ENCODE measurements around the gene DPF3.

DNA sequence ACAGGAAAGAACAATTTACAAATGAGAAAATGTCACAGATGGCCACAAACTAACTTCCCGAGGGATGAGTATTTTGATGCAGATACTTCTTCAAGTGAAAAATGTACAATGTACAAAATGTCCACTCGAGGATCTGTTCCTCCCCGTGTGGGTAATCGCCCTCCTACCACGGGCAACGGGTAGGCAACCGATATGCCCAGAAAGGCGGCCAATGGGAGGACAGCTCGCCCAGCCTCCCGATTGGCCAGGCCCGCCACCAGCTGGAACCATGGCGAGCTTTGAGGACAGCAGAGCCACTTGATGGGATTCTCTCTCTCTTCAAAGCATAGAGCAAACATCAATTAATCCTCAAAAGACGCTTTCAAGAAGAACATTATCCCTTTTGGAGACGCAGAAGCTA is 42.3 kb downstream of the DPF3 start:
- no peak for TF ChIP-seq EZH2 (IDR thresholded peaks at IDR 0.05; ENCODE audit: borderline replicate concordance, low read depth, low read length)
- no peak for TF ChIP-seq POLR2A (conservative IDR thresholded peaks at IDR 0.05)
- TF ChIP-seq GTF2E2 (tag; IDR thresholded peaks at IDR 0.05) = no peak
- no peak for TF ChIP-seq CC2D1A (IDR thresholded peaks at IDR 0.05)
- no peak for TF ChIP-seq KDM5B (IDR thresholded peaks at IDR 0.05; ENCODE audit: insufficient replicate concordance, low read depth, low read length)
- TF ChIP-seq ZNF384 (IDR thresholded peaks at IDR 0.05; ENCODE audit: low read depth, low read length) = no peak
- TF ChIP-seq CTCF (IDR thresholded peaks at IDR 0.05 in 2 of 3, conservative IDR thresholded peaks at IDR 0.05 in 1 of 3; ENCODE audit: insufficient read depth in 2 of 3, low read depth in 1 of 3, low read length in 3 of 3) = no peak
- TF ChIP-seq HDAC1 (IDR thresholded peaks at IDR 0.05) = no peak
- TF ChIP-seq CBFB (CRISPR knock-in tag; IDR thresholded peaks at IDR 0.05) = no peak
- TF ChIP-seq POLR2AphosphoS5 (IDR thresholded peaks at IDR 0.05; ENCODE audit: control insufficient read depth, insufficient read depth, low read depth, low read length) = no peak
- TF ChIP-seq BRD4 (IDR thresholded peaks at IDR 0.05) = no peak
- no peak for TF ChIP-seq GABPA (tag; conservative IDR thresholded peaks at IDR 0.05; ENCODE audit: low read depth)

All from K562 (cell line).